Measurements from ENCODE around the gene KATNAL2.

Gene KATNAL2

GRCh38 chr18:47118981-47119380 is 201.6 kb downstream of the KATNAL2 start:
- no peak for DNase-seq

GRCh38 chr18:47120428-47120827 is 203.0 kb downstream of the KATNAL2 start:
- no peak for DNase-seq

GRCh38 chr18:47121146-47121545 is 203.7 kb downstream of the KATNAL2 start:
- no peak for DNase-seq

GRCh38 chr18:47141289-47141688 is 223.9 kb downstream of the KATNAL2 start:
- DNase-seq, result no peak

GRCh38 chr18:47143153-47143552 is 225.8 kb downstream of the KATNAL2 start:
- no peak for DNase-seq

GRCh38 chr18:47143899-47144485 is 226.6 kb downstream of the KATNAL2 start:
- no peak for DNase-seq

GRCh38 chr18:47146206-47146605 is 228.8 kb downstream of the KATNAL2 start:
- no peak for DNase-seq

- DNase-seq, result no peak
These were observed 232.1 kb downstream of the KATNAL2 start for GRCh38 chr18:47149457-47150028.

- peak; percentile 79 for DNase-seq
These were observed 232.8 kb downstream of the KATNAL2 start, which contains the start of gene HDHD2 for GRCh38 chr18:47150029-47150823. TSS of gene HDHD2 (minus strand) at chr18:47150500. CDS start at chr18:47136439, 14,061 bp downstream.

- DNase-seq, result peak; percentile 27
These were observed 233.5 kb downstream of the KATNAL2 start for GRCh38 chr18:47150824-47151366.

GRCh38 chr18:47151439-47151838 is 234.0 kb downstream of the KATNAL2 start:
- no peak for DNase-seq
